HepG2 (cell line): ENCODE measurements around the gene KRTAP10-2. TPM values are rescaled to one million over a fixed set of nuclear protein-coding genes. Genes with fewer than 3 reads are reported as not detected.

ENCODE experiments used
- ATAC-seq: fragments of 200-7000 bp; cut with Tn5 transposase; 3 replicates; pipeline ENCODE4 v1.9.1; 2020; ENCODE audit warnings: mild to moderate bottlenecking, moderate library complexity
- BruUV-seq: library from RNA; stranded (reverse); fragments of 400-500 nt; replicated peaks from 2 replicates; lab custom pipeline; 2021; lab: Mats Ljungman, UMichigan
- CTCF ChIA-PET: fragments of 300-600 bp; formaldehyde crosslinking; extraction: SDS; loops from one replicate; lab custom pipeline; 2021; ENCODE audit warnings: low total read pairs, inconsistent platforms, low intra/inter-chr PET ratio; lab: Yijun Ruan, JAX
- POLR2A ChIA-PET: fragments of 350-600 bp; sonication (Branson Sonifier 250); formaldehyde crosslinking; loops from one replicate; lab custom pipeline; 2020; ENCODE audit warnings: antibody characterized with exemption, inconsistent platforms; lab: Yijun Ruan, JAX
- DNase-seq: peaks from one replicate; pipeline ENCODE4 v3.0.0-alpha.2; 2015; ENCODE audit warnings: low spot score
- FAIRE-seq: peaks from 3 replicates; lab custom pipeline; 2011; peaks lifted over from hg19 to GRCh38; lab: Jason Lieb, UNC
- H2AFZ ChIP-seq: one replicate; pipeline ENCODE4 v1.6.1; 2011; ENCODE audit warnings: low read length, inconsistent platforms
- H3K27ac ChIP-seq: fragments of 300-600 bp; 3 replicates; pipeline ENCODE4 v1.8.0; 2011; ENCODE audit warnings: mixed run types, mild to moderate bottlenecking, mixed read lengths, low read length, inconsistent platforms; ENCODE audit not compliant: insufficient read depth; ENCODE audit errors: extremely low read length
- H3K27me3 ChIP-seq, 2 experiments: fragments of 200-600 bp in 1 of 2; 2 replicates in 1 of 2; 3 replicates in 1 of 2; pipeline versions ENCODE4 v1.6.0 to v1.8.0; 2011; ENCODE audit warnings: low read length in 2 of 2, mild to moderate bottlenecking in 2 of 2, moderate library complexity in 2 of 2, inconsistent platforms in 1 of 2; ENCODE audit not compliant: insufficient read depth in 2 of 2, control insufficient read depth in 1 of 2
- H3K36me3 ChIP-seq, 2 experiments: fragments of 200-600 bp in 1 of 2; replicated peaks in 1 of 2; 2 replicates in 1 of 2; 3 replicates in 1 of 2; pipeline versions ENCODE4 v1.5.1 to v1.8.0; 2011; ENCODE audit warnings: low read length in 2 of 2, inconsistent platforms in 1 of 2; ENCODE audit not compliant: insufficient read depth in 2 of 2, control insufficient read depth in 1 of 2
- H3K4me1 ChIP-seq: 2 replicates; pipeline ENCODE4 v1.5.1; 2012; ENCODE audit warnings: low read length, inconsistent platforms; ENCODE audit not compliant: insufficient read depth
- H3K4me2 ChIP-seq: 2 replicates; pipeline ENCODE4 v1.6.0; 2011; ENCODE audit warnings: low read depth, low read length, inconsistent platforms
- H3K4me3 ChIP-seq, 3 experiments: fragments of 200-600 bp in 1 of 3; sonication (generic), shearing (Covaris generic) in 1 of 3; replicated peaks in 1 of 3; 2 replicates each; pipeline ENCODE4 v1.5.1; 2011 to 2016; ENCODE audit warnings: low read length in 3 of 3, inconsistent platforms in 2 of 3, low read depth in 2 of 3, mild to moderate bottlenecking in 2 of 3, control low read depth in 1 of 3, mixed read lengths in 1 of 3; ENCODE audit not compliant: insufficient read depth in 1 of 3
- H3K79me2 ChIP-seq: one replicate; pipeline ENCODE4 v1.6.1; 2011; ENCODE audit warnings: low read length, inconsistent platforms; ENCODE audit not compliant: insufficient read depth
- H3K9ac ChIP-seq: 2 replicates; pipeline ENCODE4 v1.6.0; 2011; ENCODE audit warnings: mild to moderate bottlenecking, low read depth, low read length, inconsistent platforms; ENCODE audit not compliant: insufficient read depth
- H3K9me3 ChIP-seq: 2 replicates; pipeline ENCODE4 v1.5.1; 2012; ENCODE audit warnings: mild to moderate bottlenecking, low read length
- H4K20me1 ChIP-seq: 2 replicates; pipeline ENCODE4 v1.6.0; 2011; ENCODE audit warnings: inconsistent platforms, mild to moderate bottlenecking, low read length, moderate library complexity; ENCODE audit not compliant: insufficient read depth
- ATF5 ChIP-seq: sonication (generic); formaldehyde crosslinking; IDR thresholded peaks from 2 replicates; pipeline ENCODE4 v1.4.0; 2020; ENCODE audit warnings: mild to moderate bottlenecking, low read depth, missing genetic modification reagents
- IKZF4 ChIP-seq: sonication (generic); formaldehyde crosslinking; IDR thresholded peaks from 2 replicates; pipeline ENCODE4 v1.5.1; 2020; ENCODE audit warnings: borderline replicate concordance, mild to moderate bottlenecking, low read depth, missing genetic modification reagents; ENCODE audit errors: not compliant biosample characterization
- KAT7 ChIP-seq: IDR thresholded peaks from 2 replicates; pipeline ENCODE4 v1.6.1; 2018; ENCODE audit warnings: borderline replicate concordance, missing compliant biosample characterization
- PLSCR1 ChIP-seq: sonication (generic); formaldehyde crosslinking; IDR thresholded peaks from 2 replicates; pipeline ENCODE4 v1.5.0; 2020; ENCODE audit warnings: missing genetic modification reagents, mild to moderate bottlenecking, borderline replicate concordance
- STAG1 ChIP-seq: sonication (generic); formaldehyde crosslinking; IDR thresholded peaks from 2 replicates; pipeline ENCODE4 v1.4.0; 2020; ENCODE audit warnings: missing genetic modification reagents
- ZKSCAN8 ChIP-seq: IDR thresholded peaks from 2 replicates; pipeline ENCODE4 v1.6.1; 2016; ENCODE audit warnings: borderline replicate concordance, missing genetic modification reagents, missing compliant biosample characterization
- ZNF747 ChIP-seq: sonication (generic); formaldehyde crosslinking; IDR thresholded peaks from 2 replicates; pipeline ENCODE4 v1.8.1; 2023; ENCODE audit warnings: missing genetic modification reagents, mild to moderate bottlenecking, borderline replicate concordance
- ZNF749 ChIP-seq: sonication (generic); formaldehyde crosslinking; IDR thresholded peaks from 2 replicates; pipeline ENCODE4 v1.8.0; 2022; ENCODE audit warnings: mild to moderate bottlenecking, missing genetic modification reagents, moderate library complexity, borderline replicate concordance
- ZNF768 ChIP-seq: sonication (generic); formaldehyde crosslinking; IDR thresholded peaks from 2 replicates; pipeline ENCODE4 v1.4.0; 2020; ENCODE audit warnings: missing genetic modification reagents
- ZNF83 ChIP-seq: sonication (generic); formaldehyde crosslinking; IDR thresholded peaks from 2 replicates; pipeline ENCODE4 v1.4.0; 2020; ENCODE audit warnings: missing genetic modification reagents, mild to moderate bottlenecking, borderline replicate concordance
- ZNF850 ChIP-seq: sonication (generic); formaldehyde crosslinking; conservative IDR thresholded peaks from 2 replicates; pipeline ENCODE4 v1.9.0; 2021; ENCODE audit warnings: mild to moderate bottlenecking, missing genetic modification reagents
- WGBS: methylation state at CpG from one replicate; pipeline ENCODE4 v1.1.6; 2017; ENCODE audit warnings: low lambda C conversion rate; 5-methylcytosine and 5-hydroxymethylcytosine counted together
- in situ Hi-C: cut with HindIII; loops from 2 replicates; pipeline ENCODE4 v1.10.0; 2017; ENCODE audit warnings: low pct_unique_long_range_greater_than_20kb; ENCODE audit not compliant: extremely low pct_ligation_motif_present
- intact Hi-C: fragments of 100-400 bp; cut with micrococcal nuclease; formaldehyde crosslinking; loops from one replicate; pipeline ENCODE4 v1.10.0; 2022; ENCODE audit not compliant: unreplicated experiment
- polyA plus RNA-seq, 8 experiments: library from polyadenylated mRNA; depleted of rRNA in 3 of 8; stranded (reverse) in 7 of 8; unstranded in 1 of 8; fragments of >200 nt; fragmentation: Illumina TruSeq in 4 of 8; extraction: Trizol in 4 of 8; gene quantifications; 2 replicates each; pipeline versions ENCODE4 v1.2.1 to v1.2.3, GENCODE V29; 2011 to 2016; ENCODE audit warnings: low read depth in 4 of 8, missing spikeins in 1 of 8, mixed read lengths in 1 of 8; ENCODE audit not compliant: insufficient read depth in 1 of 8
- total RNA-seq, 5 experiments: library from RNA; depleted of rRNA; stranded (reverse); fragments of >200 nt; fragmentation: Illumina TruSeq; extraction: Trizol; gene quantifications; 2 replicates each; pipeline ENCODE4 v1.2.3, GENCODE V29; 2016; ENCODE audit warnings: low read depth in 1 of 5

KRTAP10-2 gene
- total and polyA plus RNA-seq, 2 of the 13 experiments (the other 11 are each of a cell fraction or from before 2014, with no cell fraction given), result not detected

GRCh38 chr21:44549525-44550211 lies 1.6 kb downstream of the KRTAP10-2 start:
- H3K4me1 ChIP-seq, result no peaks in the 10 kb centered on the region; the same call in 1 of the 2 replicates
- no peak overlapping the region for H3K27ac ChIP-seq
- H2AFZ ChIP-seq, result no peak overlapping the region
- H4K20me1 ChIP-seq, result no peaks in the 10 kb centered on the region
- H3K4me3 ChIP-seq, result no peak overlapping the region
- CTCF ChIA-PET, result no interaction called here
- no peak for DNase-seq
- intact Hi-C loops, result no loop called here
- no peaks in the 10 kb centered on the region for H3K36me3 ChIP-seq
- TF ChIP-seq ZNF768 (CRISPR knock-in tag) (peak; percentile 89), ZNF747 (CRISPR knock-in tag) (no peak)
- TF ChIP-seq, all 625 proteins: peak for 1
- POLR2A ChIA-PET, result no interaction called here
- Histone ChIP-seq H3K9ac (no peak overlapping the region), H3K79me2 (no peaks in the 10 kb centered on the region), H3K9me3 (no peaks in the 10 kb centered on the region), H3K4me2 (no peak overlapping the region), H3K27me3 (peaks cover 0 to 3% of the 10 kb centered on the region in 2 experiments; a peak in 2 of 5 replicates)
- in situ Hi-C loops, result no loop called here
- BruUV-seq, result no TSS peak
- 80% methylated on average over 21 of the region's 25 CpGs for WGBS
- ATAC-seq, result no peak
- FAIRE-seq, result no peak

GRCh38 chr21:44548922-44549321 lies 2.4 kb downstream of the KRTAP10-2 start:
- no peak overlapping the region for H3K4me3 ChIP-seq
- no peak overlapping the region for H3K9ac ChIP-seq
- intact Hi-C loops, result no loop called here
- FAIRE-seq, result no peak
- POLR2A ChIA-PET, result no interaction called here
- H4K20me1 ChIP-seq, result no peaks in the 10 kb centered on the region
- H3K4me1 ChIP-seq, result no peaks in the 10 kb centered on the region; the same call in 1 of the 2 replicates
- TF ChIP-seq STAG1 (CRISPR knock-in tag), result no peak
- TF ChIP-seq ZNF850 (CRISPR knock-in tag), result no peak
- TF ChIP-seq ZKSCAN8, result no peak
- no peak for TF ChIP-seq IKZF4 (CRISPR knock-in tag)
- TF ChIP-seq PLSCR1 (CRISPR knock-in tag), result no peak
- no peak for TF ChIP-seq KAT7 (CRISPR knock-in tag)
- no peak for TF ChIP-seq ATF5 (CRISPR knock-in tag)
- TF ChIP-seq ZNF749 (CRISPR knock-in tag), result no peak
- no peak for TF ChIP-seq ZNF83 (CRISPR knock-in tag)
- TF ChIP-seq, all 625 proteins: peak for 0
- H3K27me3 ChIP-seq, result no peaks in the 10 kb centered on the region
- CTCF ChIA-PET, result no interaction called here
- no peak overlapping the region for H3K27ac ChIP-seq
- H3K4me2 ChIP-seq, result no peak overlapping the region
- ATAC-seq (no peak), DNase-seq (no peak)
- H2AFZ ChIP-seq, result no peak overlapping the region
- H3K9me3 ChIP-seq, result no peaks in the 10 kb centered on the region
- in situ Hi-C loops, result no loop called here
- BruUV-seq, result no TSS peak
- WGBS, result 63% methylated on average over 14 of the region's 14 CpGs
- no peaks in the 10 kb centered on the region for H3K36me3 ChIP-seq
- H3K79me2 ChIP-seq, result no peaks in the 10 kb centered on the region
